ENCODE results near the gene ATP11A.

- TF ChIP-seq ZNF23 (tag by site-specific recombination; IDR thresholded peaks at IDR 0.05; ENCODE audit: borderline replicate concordance): no peak
- TF ChIP-seq ZNF501 (tag by site-specific recombination; IDR thresholded peaks at IDR 0.05): no peak
- no peak for TF ChIP-seq ZNF514 (tag by site-specific recombination; IDR thresholded peaks at IDR 0.05)
- no peak for TF ChIP-seq ZNF155 (tag by site-specific recombination; IDR thresholded peaks at IDR 0.05)
- no peak for TF ChIP-seq RBAK (tag by site-specific recombination; IDR thresholded peaks at IDR 0.05)
- TF ChIP-seq HOXD13 (CRISPR knock-in tag; IDR thresholded peaks at IDR 0.05; ENCODE audit: borderline replicate concordance): no peak
- TF ChIP-seq ZNF629 (tag by site-specific recombination; IDR thresholded peaks at IDR 0.05): no peak
- TF ChIP-seq ZNF350 (tag by site-specific recombination; IDR thresholded peaks at IDR 0.05): no peak
- TF ChIP-seq ZNF416 (tag by site-specific recombination; IDR thresholded peaks at IDR 0.05): no peak
Observed at GRCh38 chr13:112752711-112753541, 63.1 kb downstream of the ATP11A start.

All from HEK293 (cell line).